Activated CD8-positive, alpha-beta memory T cell treated with anti-CD3 and anti-CD28 coated beads, Interleukin-2, amount 50 U/mL, for 48 hours (primary cell): ENCODE measurements around the gene SH3BGR.

Source experiments
- DNase-seq: peaks from one replicate; pipeline ENCODE4 v3.0.0-alpha.2; 2020

SH3BGR gene

GRCh38 chr21:39555911-39556590, 104.3 kb downstream of the SH3BGR start:
- no peak for DNase-seq

GRCh38 chr21:39559511-39559910, 107.7 kb downstream of the SH3BGR start:
- DNase-seq: no peak

- DNase-seq: no peak
Measured at GRCh38 chr21:39561140-39561539, 109.4 kb downstream of the SH3BGR start.

- DNase-seq: no peak
Measured at GRCh38 chr21:39562791-39563770, 111.3 kb downstream of the SH3BGR start.

- DNase-seq: no peak
Measured at GRCh38 chr21:39564200-39564599, 112.4 kb downstream of the SH3BGR start.
